MCF 10A (cell line): Measurements from ENCODE around the gene TSPAN3. TPM values are rescaled to one million over a fixed set of nuclear protein-coding genes. Genes with fewer than 3 reads are reported as not detected.

ENCODE experiments used
- BruUV-seq: library from RNA; stranded (reverse); fragments of 400-500 nt; replicated peaks from 2 replicates; lab custom pipeline; 2021; lab: Mats Ljungman, UMichigan
- CTCF ChIA-PET: fragments of 300-600 bp; sonication (Branson Sonifier 250); formaldehyde crosslinking; extraction: SDS; loops from one replicate; lab custom pipeline; 2021; ENCODE audit warnings: antibody characterized with exemption, inconsistent platforms; lab: Yijun Ruan, JAX
- POLR2A ChIA-PET: fragments of 300-600, 350-650 bp; sonication (Branson Sonifier 250); formaldehyde crosslinking; extraction: SDS; loops from one replicate; lab custom pipeline; 2020; ENCODE audit warnings: antibody characterized with exemption, inconsistent platforms; lab: Yijun Ruan, JAX
- DNase-seq: peaks from one replicate; pipeline ENCODE4 v3.0.0-alpha.2; 2018; ENCODE audit not compliant: unreplicated experiment
- H3K27ac Mint-ChIP-seq: one replicate; pipeline ENCODE4 v1.8.0; 2022; ENCODE audit warnings: mild to moderate bottlenecking, low read depth, mixed read lengths; ENCODE audit not compliant: unreplicated experiment
- H3K27me3 Mint-ChIP-seq: one replicate; pipeline ENCODE4 v1.8.0; 2022; ENCODE audit warnings: mixed read lengths; ENCODE audit not compliant: insufficient read depth, unreplicated experiment
- H3K36me3 Mint-ChIP-seq: one replicate; pipeline ENCODE4 v1.8.0; 2022; ENCODE audit warnings: mild to moderate bottlenecking, moderate library complexity, mixed read lengths; ENCODE audit not compliant: insufficient read depth, unreplicated experiment
- H3K4me1 Mint-ChIP-seq: one replicate; pipeline ENCODE4 v1.8.0; 2022; ENCODE audit warnings: mixed read lengths; ENCODE audit not compliant: insufficient read depth, unreplicated experiment
- H3K4me3 Mint-ChIP-seq: one replicate; pipeline ENCODE4 v1.8.0; 2022; ENCODE audit warnings: mild to moderate bottlenecking, moderate library complexity, mixed read lengths; ENCODE audit not compliant: unreplicated experiment
- H3K9me3 Mint-ChIP-seq: one replicate; pipeline ENCODE4 v1.8.0; 2022; ENCODE audit warnings: mixed read lengths; ENCODE audit not compliant: unreplicated experiment
- CTCF ChIP-seq: fragments of 200-600 bp; IDR thresholded peaks from one replicate; pipeline ENCODE4 v1.8.0; 2022; ENCODE audit warnings: antibody characterized with exemption, mild to moderate bottlenecking; ENCODE audit not compliant: unreplicated experiment
- intact Hi-C: fragments of 100-400 bp; cut with micrococcal nuclease; formaldehyde crosslinking; loops from 2 replicates; pipeline ENCODE4 v1.14.1; 2022
- total RNA-seq: library from RNA; stranded (reverse); gene quantifications from 2 replicates; pipeline ENCODE4 v1.2.3, GENCODE V29; 2022

Gene TSPAN3
- total RNA-seq, 1 experiment from 2014 or later, result 96.6 TPM

GRCh38 chr15:77032052-77032646 is 38.8 kb downstream of the TSPAN3 start:
- ChIA-PET POLR2A (interaction anchor here (0.7 to 1.1 kb wide), 2 partner anchors 19 to 81 kb away, joined by 3 read pairs; no protein-coding TSS in a partner anchor), CTCF (interaction anchor here (0.6 to 1.5 kb wide), 6 partner anchors 8 to 650 kb away, joined by 3 to 6 read pairs (median 4); no protein-coding TSS in a partner anchor)
- H3K4me3 Mint-ChIP-seq, result no peak overlapping the region
- no peak for TF ChIP-seq CTCF
- DNase-seq, result no peak
- intact Hi-C loops, result no loop called here
- no peaks in the 10 kb centered on the region for H3K4me1 Mint-ChIP-seq
- H3K27ac Mint-ChIP-seq, result no peak overlapping the region
- H3K9me3 Mint-ChIP-seq, result no peaks in the 10 kb centered on the region
- no peaks in the 10 kb centered on the region for H3K27me3 Mint-ChIP-seq
- no peaks in the 10 kb centered on the region for H3K36me3 Mint-ChIP-seq
- BruUV-seq, result no TSS peak

- no peaks in the 10 kb centered on the region for H3K4me1 Mint-ChIP-seq
- DNase-seq, result no peak
- CTCF ChIA-PET, result interaction anchor here (0.6 to 1.5 kb wide), 5 partner anchors 8 to 651 kb away, joined by 3 to 6 read pairs (median 4); no protein-coding TSS in a partner anchor
- H3K4me3 Mint-ChIP-seq, result no peak overlapping the region
- intact Hi-C loops, result no loop called here
- H3K36me3 Mint-ChIP-seq, result no peaks in the 10 kb centered on the region
- no peaks in the 10 kb centered on the region for H3K9me3 Mint-ChIP-seq
- H3K27ac Mint-ChIP-seq, result no peak overlapping the region
- H3K27me3 Mint-ChIP-seq, result no peaks in the 10 kb centered on the region
- BruUV-seq, result no TSS peak
- POLR2A ChIA-PET, result interaction anchor here (0.7 to 1.1 kb wide), 2 partner anchors 19 to 81 kb away, joined by 3 read pairs; no protein-coding TSS in a partner anchor
- no peak for TF ChIP-seq CTCF
These were observed 39.4 kb downstream of the TSPAN3 start for GRCh38 chr15:77031376-77032050.

GRCh38 chr15:77030928-77031375 is 40.0 kb downstream of the TSPAN3 start:
- intact Hi-C loops, result no loop called here
- no peaks in the 10 kb centered on the region for H3K9me3 Mint-ChIP-seq
- CTCF ChIA-PET, result interaction anchor here (1.5 kb wide), 1 partner anchor 7 kb away, joined by 5 read pairs; no protein-coding TSS in a partner anchor

More at GRCh38 chr15:77030928-77031375, 40.0 kb downstream of the TSPAN3 start:
- H3K4me1 Mint-ChIP-seq, result no peaks in the 10 kb centered on the region
- no peak overlapping the region for H3K27ac Mint-ChIP-seq
- DNase-seq, result no peak
- POLR2A ChIA-PET, result no interaction called here
- no peaks in the 10 kb centered on the region for H3K27me3 Mint-ChIP-seq
- H3K36me3 Mint-ChIP-seq, result no peaks in the 10 kb centered on the region
- TF ChIP-seq CTCF, result no peak
- no peak overlapping the region for H3K4me3 Mint-ChIP-seq
- no TSS peak for BruUV-seq
